GM19023 (cell line): ENCODE results near the gene RPL37A.

Experiments
- ATAC-seq: cut with Tn5 transposase; IDR thresholded peaks from one replicate; pipeline ENCODE4 v1.9.1; 2021; ENCODE audit warnings: mild to moderate bottlenecking, moderate library complexity; ENCODE audit not compliant: unreplicated experiment

The RPL37A gene

GRCh38 chr2:216498379-216499352 lies at the start of gene RPL37A:
Gene RPL37A (plus strand): TSS chr2:216498844. CDS start chr2:216498875, 31 bp downstream.
- peak; percentile 97 for ATAC-seq

DNA sequence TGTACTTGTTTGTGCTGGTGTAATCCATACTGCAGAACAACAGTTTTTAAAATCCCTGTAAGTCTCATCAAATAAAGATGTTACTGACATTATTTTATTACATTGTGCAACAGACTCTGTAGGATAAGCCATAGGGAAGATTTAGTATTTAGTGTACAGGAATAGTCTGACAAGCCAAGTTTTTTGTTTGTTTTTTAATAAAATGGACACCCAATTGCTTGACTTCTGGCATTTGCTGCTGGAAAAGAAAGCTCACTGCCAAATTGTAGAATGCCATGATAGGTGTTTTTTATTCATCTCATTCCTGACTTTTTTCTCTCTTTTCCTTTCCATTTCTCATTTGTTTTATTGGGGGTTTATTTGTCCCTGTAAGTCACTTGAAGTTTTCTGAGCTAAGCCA lies 48.3 kb upstream of the RPL37A start:
- no peak for ATAC-seq

DNA sequence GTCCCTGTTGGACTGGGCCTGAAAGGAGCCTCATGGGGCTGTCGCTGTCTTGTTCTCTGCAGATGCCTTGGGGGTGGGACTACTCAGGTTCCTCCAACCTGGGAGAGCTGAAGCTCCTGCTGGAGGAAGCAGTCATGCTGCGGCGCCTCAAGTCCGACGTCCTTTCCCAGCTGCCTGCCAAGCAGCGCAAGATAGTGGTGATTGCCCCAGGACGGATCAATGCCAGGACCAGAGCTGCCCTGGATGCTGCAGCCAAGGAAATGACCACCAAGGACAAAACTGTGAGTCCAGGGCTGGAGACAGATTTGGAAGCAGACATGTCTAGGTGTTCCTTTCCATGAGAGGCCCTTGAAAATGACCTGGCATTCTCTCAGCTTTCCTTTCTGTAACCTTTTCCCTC lies 47.9 kb upstream of the RPL37A start:
- ATAC-seq, result no peak

- ATAC-seq, result no peak
Measured at GRCh38 chr2:216453955-216454614, 44.6 kb upstream of the RPL37A start.

DNA sequence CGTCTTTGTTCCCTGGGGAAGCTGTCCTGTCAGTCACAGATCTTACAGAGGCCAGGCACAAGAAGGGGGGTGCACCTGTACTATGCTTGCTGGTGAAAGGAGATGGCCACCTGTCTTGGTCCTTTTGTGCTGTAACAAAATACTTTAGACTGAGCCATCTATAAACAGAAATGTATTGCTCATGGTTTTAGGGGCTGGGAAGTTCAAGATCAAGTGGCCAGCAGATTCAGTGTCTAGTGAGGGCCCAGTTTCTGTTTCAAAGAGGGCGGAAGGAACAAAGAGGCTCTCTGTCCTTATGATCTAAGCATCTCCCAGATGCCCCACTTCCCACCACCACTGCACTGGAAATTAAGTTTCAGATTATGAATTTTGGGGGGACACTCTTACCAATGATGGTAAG lies 35.5 kb upstream of the RPL37A start:
- ATAC-seq, result no peak

- no peak for ATAC-seq
Measured at GRCh38 chr2:216464104-216464720, 34.4 kb upstream of the RPL37A start.

DNA sequence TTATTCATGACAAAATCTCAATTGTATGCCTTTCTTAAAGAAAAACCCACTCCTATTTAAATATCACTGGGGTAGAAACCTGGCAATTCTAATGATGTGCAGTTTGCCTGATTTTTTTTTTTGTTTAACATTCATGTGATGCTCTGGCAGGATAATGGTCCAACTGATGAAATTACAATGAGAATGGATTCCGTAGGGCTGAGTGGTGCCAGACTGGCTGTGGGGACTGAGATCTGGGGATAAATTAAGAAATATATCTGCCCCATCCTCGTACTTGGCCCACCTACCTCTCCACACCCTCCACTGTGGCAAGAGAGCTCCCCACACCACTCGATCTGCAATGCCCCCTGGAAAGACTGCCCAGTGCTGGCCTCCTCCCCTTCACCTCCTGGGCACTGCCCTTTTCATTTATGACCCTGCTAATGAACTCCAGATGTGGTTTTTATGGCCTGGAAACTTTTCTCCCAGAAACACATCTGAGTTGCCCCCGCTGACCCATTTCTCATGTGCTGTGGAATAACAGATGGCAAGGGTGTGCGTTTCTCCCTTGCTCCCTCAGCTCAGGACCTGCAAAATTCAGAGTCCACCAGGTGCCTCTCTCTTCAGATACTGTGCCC lies 33.0 kb upstream of the RPL37A start:
- ATAC-seq, result no peak

DNA sequence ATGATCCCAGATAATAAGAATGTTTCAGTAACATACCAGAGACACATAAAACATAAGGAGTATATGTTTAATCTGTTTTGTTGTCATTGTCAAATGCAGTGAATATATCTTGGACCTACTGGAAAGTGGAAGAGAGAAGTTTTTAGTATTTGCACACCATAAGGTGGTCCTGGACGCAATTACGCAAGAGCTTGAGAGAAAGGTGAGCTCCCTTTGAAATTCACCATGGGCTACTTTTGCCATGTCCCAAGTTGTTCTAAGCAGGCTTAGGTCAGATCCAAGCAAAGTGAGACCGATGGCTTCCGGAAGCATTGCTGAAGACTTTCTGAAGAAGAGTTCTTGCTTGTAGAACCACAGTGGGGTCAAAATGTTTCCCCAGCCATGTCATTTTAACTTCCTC lies 30.8 kb upstream of the RPL37A start:
- ATAC-seq, result no peak

GRCh38 chr2:216469661-216470060 lies 29.0 kb upstream of the RPL37A start:
- ATAC-seq, result no peak

GRCh38 chr2:216473187-216473586 lies 25.5 kb upstream of the RPL37A start:
- no peak for ATAC-seq

- peak; percentile 65 for ATAC-seq
Measured at GRCh38 chr2:216474925-216475670, 23.5 kb upstream of the RPL37A start.

GRCh38 chr2:216475767-216476166 lies 22.9 kb upstream of the RPL37A start:
- ATAC-seq, result no peak

DNA sequence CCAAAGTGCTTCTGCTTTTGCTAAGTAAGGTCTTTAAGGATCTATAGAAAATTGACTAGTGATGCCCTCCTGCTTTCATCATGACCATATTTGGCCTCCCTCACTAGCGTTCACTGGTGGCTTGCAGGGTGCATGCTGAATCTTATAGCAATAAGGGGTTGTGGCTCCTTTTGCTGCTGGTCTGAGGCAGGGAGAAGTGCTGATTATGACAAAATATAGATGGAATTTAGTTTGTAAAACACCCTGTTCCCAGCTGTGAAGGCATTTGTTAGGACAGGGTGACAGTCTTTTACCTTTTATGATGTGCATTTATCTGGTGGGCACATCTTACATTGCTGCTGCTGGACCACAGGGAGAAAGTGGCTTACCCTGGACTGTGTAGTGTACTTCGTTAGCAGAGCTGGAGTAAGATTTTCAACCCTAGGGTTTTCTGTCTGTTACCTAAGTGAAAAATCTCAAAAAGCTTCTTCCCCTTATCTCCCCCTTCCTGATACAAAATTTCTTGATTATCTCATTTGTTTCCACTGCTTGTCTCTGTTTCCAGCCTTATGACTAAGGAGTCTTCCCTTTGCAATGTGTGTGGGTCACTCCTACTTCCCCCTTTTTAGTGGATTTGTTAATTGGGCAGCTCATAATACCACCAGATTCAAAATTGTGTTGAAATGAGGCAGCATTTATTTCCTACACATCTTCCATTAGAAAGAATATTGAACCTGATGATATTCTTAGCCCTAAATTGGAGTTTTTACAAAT lies 21.2 kb upstream of the RPL37A start:
- no peak for ATAC-seq

GRCh38 chr2:216478151-216478550 lies 20.5 kb upstream of the RPL37A start:
- ATAC-seq, result no peak

- ATAC-seq, result no peak
Measured at GRCh38 chr2:216478791-216479190, 19.9 kb upstream of the RPL37A start.

DNA sequence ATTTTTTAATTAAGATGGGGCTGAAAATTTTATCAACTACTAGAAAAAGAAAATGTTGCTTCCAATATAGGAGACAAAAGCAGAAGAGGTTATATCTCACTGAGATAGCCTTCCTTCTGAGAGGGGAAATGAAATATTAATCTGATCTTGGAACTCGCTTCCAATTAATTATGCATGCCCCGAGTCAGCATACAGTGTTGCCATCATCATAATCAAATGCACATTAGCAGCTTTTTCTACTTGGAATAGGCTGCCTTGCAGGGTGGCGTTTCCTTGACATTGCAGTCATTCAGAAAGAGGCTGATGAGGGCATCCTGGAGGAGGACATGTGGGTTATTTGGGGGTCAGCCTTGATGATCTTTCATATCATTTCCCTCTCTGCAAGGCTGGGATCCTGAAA lies 18.4 kb upstream of the RPL37A start:
- ATAC-seq, result no peak

- no peak for ATAC-seq
Measured at GRCh38 chr2:216482640-216483039, 16.0 kb upstream of the RPL37A start.

DNA sequence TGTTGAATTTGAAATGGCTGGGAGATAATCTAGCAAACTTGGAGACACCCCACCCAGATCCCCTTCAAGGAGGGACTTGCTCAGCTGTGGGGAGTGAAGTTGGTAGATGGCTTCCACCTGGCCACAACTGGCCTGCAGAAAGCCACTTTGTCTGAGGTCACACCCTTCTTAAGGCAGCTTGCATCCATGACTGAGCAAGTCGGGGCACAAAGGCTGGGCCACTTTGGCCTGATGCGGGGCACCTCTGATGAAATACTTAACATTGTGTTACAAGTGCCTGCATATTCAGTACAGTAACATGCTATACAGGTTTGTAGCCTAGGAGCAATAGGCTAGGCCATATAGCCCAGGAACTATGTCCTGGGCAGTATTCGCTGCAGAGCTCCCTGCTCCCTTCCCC lies 13.4 kb upstream of the RPL37A start:
- ATAC-seq, result no peak

GRCh38 chr2:216485745-216486144 lies 12.9 kb upstream of the RPL37A start:
- no peak for ATAC-seq

DNA sequence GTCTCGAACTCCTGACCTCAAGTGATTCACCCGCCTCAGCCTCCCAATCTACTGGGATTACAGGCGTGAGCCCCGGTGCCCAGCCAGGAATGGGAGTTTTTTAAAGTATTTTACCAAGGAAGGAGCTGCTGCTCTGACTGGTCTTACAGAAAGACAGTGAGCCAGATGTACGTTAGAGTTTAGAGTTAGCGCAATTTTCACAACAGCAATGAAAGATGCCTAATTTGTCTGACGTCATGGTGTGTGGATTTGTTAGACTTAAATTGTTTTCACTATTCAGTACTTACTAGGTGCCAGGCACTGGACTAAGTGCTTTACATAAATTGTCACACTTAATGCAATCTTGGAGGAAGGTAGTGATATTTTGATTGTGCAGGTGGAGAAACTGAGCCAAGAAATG lies 12.4 kb upstream of the RPL37A start:
- ATAC-seq, result no peak
